ENCODE results near the gene PRKAR1B.

The PRKAR1B gene

DNA sequence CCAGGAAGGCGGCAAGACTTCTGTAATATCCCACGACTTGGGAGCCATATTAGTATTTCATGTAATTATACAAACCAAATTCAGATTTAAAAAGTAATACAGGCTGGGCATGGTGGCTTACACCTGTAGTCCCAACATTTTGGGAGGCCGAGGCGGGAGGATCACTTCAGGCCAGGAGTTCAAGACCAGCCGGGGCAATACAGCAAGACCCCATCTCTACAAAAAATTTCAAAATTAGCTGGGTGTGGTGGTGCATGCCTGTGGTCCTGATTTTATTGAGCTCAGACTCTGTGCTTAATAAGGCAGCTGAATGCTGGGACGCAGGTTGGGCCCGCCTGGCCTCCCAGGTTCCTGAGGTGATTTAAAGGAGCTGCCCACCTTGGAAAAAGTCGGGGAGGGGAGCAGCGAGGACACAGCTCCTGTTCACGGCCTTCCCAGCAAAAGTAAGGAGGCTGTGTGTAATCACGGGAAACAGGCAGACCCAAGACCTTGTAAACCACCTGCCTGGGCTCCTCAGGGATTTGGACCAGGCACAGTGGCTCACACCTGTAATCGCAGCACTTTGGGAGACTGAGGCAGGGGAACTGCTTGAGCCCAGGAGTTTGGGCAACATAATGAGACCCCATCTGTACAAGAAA lies 93.6 kb downstream of the PRKAR1B start:
- no peak overlapping the region for H3K4me2 ChIP-seq (ENCODE audit: low read depth, low read length, poor library complexity, severe bottlenecking)
- no peaks in the 10 kb centered on the region for H4K20me1 ChIP-seq (ENCODE audit: insufficient read depth, low read length, poor library complexity, severe bottlenecking)
- TF ChIP-seq CTCF (conservative IDR thresholded peaks at IDR 0.05; ENCODE audit: low read length) (no peak), EZH2phosphoT487 (IDR thresholded peaks at IDR 0.05; ENCODE audit: borderline replicate concordance) (no peak)
- no peaks in the 10 kb centered on the region for H3K27me3 ChIP-seq (ENCODE audit: insufficient read depth, low read length, poor library complexity, severe bottlenecking)
- no peak overlapping the region for H3K9ac ChIP-seq (ENCODE audit: low read depth, low read length, poor library complexity, severe bottlenecking)
- H3F3A ChIP-seq (ENCODE audit: low read depth), result no peaks in the 10 kb centered on the region
- H3K9me3 ChIP-seq (ENCODE audit: insufficient read depth, low read depth, low read length), result no peaks in the 10 kb centered on the region; the same call in 1 of the 2 replicates
- H3K9me2 ChIP-seq (replicated peaks; ENCODE audit: low read depth, low read length), result no peaks in the 10 kb centered on the region
- no peaks in the 10 kb centered on the region for H3K36me3 ChIP-seq (ENCODE audit: insufficient read depth, low read length)
- no peaks in the 10 kb centered on the region for H3K4me1 ChIP-seq (ENCODE audit: insufficient read depth, low read length, poor library complexity, severe bottlenecking)
- H3K79me2 ChIP-seq (ENCODE audit: insufficient read depth, low read length), result no peaks in the 10 kb centered on the region
- H3K4me3 ChIP-seq (ENCODE audit: low read length, poor library complexity, severe bottlenecking), result no peak overlapping the region
- no peak overlapping the region for H2AFZ ChIP-seq (ENCODE audit: low read length)

DNA sequence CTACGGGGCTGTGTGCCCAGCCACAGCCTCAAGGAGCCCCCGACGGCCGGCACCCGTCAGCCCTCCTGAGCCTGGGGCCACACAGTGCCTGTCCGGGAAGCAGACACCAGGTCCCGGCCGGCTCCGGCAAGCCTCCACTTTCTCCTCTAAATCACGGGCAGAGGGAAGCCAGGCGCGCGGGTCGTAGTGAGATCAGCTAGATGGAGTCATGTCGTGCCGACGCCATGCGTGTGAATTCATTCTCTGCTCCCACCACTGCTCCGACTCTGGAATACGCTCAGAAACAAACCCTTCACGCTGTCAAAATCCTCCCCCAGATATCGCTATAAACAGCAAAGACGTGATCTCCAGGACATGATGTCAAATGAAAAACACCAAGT lies 94.3 kb downstream of the PRKAR1B start:
- Histone ChIP-seq H3K36me3 (ENCODE audit: insufficient read depth, low read length) (no peaks in the 10 kb centered on the region), H2AFZ (ENCODE audit: low read length) (no peak overlapping the region), H3K79me2 (ENCODE audit: insufficient read depth, low read length) (no peaks in the 10 kb centered on the region), H3K9ac (ENCODE audit: low read depth, low read length, poor library complexity, severe bottlenecking) (no peak overlapping the region), H3K27me3 (ENCODE audit: insufficient read depth, low read length, poor library complexity, severe bottlenecking) (no peaks in the 10 kb centered on the region), H3K9me2 (replicated peaks; ENCODE audit: low read depth, low read length) (no peaks in the 10 kb centered on the region), H3K4me2 (ENCODE audit: low read depth, low read length, poor library complexity, severe bottlenecking) (no peak overlapping the region), H4K20me1 (ENCODE audit: insufficient read depth, low read length, poor library complexity, severe bottlenecking) (no peaks in the 10 kb centered on the region), H3K4me1 (ENCODE audit: insufficient read depth, low read length, poor library complexity, severe bottlenecking) (no peaks in the 10 kb centered on the region), H3K4me3 (ENCODE audit: low read length, poor library complexity, severe bottlenecking) (no peak overlapping the region), H3K9me3 (ENCODE audit: insufficient read depth, low read depth, low read length) (peaks cover 3% of the 10 kb centered on the region; the same call in 1 of the 2 replicates), H3F3A (ENCODE audit: low read depth) (no peaks in the 10 kb centered on the region)
- TF ChIP-seq EZH2phosphoT487 (IDR thresholded peaks at IDR 0.05; ENCODE audit: borderline replicate concordance), result no peak
- TF ChIP-seq CTCF (conservative IDR thresholded peaks at IDR 0.05; ENCODE audit: low read length), result no peak

DNA sequence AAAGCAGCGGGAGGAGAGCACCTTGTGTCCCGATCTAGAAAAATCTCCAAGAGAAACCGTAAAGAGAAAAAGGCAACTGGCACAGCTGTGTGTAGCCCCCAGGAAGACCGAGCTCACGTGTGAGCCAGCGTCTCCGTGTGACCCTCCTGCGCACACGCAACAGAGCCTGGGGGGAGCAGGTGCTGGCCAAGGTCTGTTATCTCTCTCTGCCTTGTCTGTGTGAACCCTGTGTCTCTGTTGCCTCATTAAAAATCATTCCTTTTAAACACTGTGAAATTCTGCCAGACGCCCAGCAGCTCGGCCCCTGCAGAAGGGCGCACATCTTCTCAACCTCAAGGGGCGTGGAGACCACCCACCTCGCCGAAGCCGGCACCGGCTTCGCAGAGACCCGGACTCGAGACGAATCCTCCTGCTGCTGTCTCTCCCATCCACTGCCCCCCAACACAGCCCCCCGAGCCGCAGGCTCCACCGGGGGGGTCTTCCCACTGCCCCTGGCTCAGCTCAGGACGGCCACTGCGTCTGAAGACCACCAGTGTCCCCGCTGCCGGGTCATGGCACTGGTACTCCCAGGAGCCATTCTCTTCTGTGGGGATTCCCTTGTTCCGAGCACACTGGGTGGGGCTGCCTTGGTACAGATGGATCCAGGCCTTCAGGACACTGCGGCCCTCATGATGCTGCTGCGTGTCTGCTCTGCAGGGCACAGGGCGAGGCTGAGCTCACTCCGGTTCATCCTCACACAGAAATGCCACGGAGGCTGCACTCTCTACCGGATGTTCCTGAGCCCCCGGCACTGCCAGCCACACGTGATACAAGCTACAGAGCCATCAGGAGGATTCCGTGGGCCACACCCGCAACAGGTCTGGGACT lies 94.9 kb downstream of the PRKAR1B start:
- H3K9ac ChIP-seq (ENCODE audit: low read depth, low read length, poor library complexity, severe bottlenecking), result no peak overlapping the region
- no peaks in the 10 kb centered on the region for H4K20me1 ChIP-seq (ENCODE audit: insufficient read depth, low read length, poor library complexity, severe bottlenecking)

More for the DNA sequence above, 94.9 kb downstream of the PRKAR1B start:
- Histone ChIP-seq H3K36me3 (ENCODE audit: insufficient read depth, low read length) (no peaks in the 10 kb centered on the region), H3K4me3 (ENCODE audit: low read length, poor library complexity, severe bottlenecking) (no peak overlapping the region), H3K4me1 (ENCODE audit: insufficient read depth, low read length, poor library complexity, severe bottlenecking) (no peaks in the 10 kb centered on the region), H3K9me2 (replicated peaks; ENCODE audit: low read depth, low read length) (no peaks in the 10 kb centered on the region), H2AFZ (ENCODE audit: low read length) (no peak overlapping the region), H3K9me3 (ENCODE audit: insufficient read depth, low read depth, low read length) (peaks cover 3% of the 10 kb centered on the region; the same call in 1 of the 2 replicates), H3K79me2 (ENCODE audit: insufficient read depth, low read length) (no peaks in the 10 kb centered on the region), H3K27me3 (ENCODE audit: insufficient read depth, low read length, poor library complexity, severe bottlenecking) (no peaks in the 10 kb centered on the region), H3K4me2 (ENCODE audit: low read depth, low read length, poor library complexity, severe bottlenecking) (no peak overlapping the region), H3F3A (ENCODE audit: low read depth) (no peaks in the 10 kb centered on the region)
- TF ChIP-seq CTCF (conservative IDR thresholded peaks at IDR 0.05; ENCODE audit: low read length) (no peak), EZH2phosphoT487 (IDR thresholded peaks at IDR 0.05; ENCODE audit: borderline replicate concordance) (no peak)

All from Loucy (cell line).